ENCODE measurements around the gene SCN1B.

- TF ChIP-seq, protein P1, sequence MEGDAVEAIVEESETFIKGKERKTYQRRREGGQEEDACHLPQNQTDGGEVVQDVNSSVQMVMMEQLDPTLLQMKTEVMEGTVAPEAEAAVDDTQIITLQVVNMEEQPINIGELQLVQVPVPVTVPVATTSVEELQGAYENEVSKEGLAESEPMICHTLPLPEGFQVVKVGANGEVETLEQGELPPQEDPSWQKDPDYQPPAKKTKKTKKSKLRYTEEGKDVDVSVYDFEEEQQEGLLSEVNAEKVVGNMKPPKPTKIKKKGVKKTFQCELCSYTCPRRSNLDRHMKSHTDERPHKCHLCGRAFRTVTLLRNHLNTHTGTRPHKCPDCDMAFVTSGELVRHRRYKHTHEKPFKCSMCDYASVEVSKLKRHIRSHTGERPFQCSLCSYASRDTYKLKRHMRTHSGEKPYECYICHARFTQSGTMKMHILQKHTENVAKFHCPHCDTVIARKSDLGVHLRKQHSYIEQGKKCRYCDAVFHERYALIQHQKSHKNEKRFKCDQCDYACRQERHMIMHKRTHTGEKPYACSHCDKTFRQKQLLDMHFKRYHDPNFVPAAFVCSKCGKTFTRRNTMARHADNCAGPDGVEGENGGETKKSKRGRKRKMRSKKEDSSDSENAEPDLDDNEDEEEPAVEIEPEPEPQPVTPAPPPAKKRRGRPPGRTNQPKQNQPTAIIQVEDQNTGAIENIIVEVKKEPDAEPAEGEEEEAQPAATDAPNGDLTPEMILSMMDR (IDR thresholded peaks at IDR 0.05) = no peak
- no peak for TF ChIP-seq EP300 (IDR thresholded peaks at IDR 0.05)
These were observed 21.5 kb downstream of the SCN1B start for GRCh38 chr19:35051796-35052195.

Measured in tibial nerve (tissue), 4 donors.